ENCODE results near the gene BICRA.
"Not testable (repeated sequence)": the region's sequence is repeated elsewhere in the genome, so short reads cannot be mapped to it uniquely, and the experiment has no call there.

The BICRA gene

GRCh38 chr19:47608969-47609905 is at the start of gene BICRA:
BICRA (plus strand) TSS chr19:47609134; CDS start chr19:47673575, 64,441 bp downstream.
- DNase-seq (ENCODE audit: low spot score): peak; percentile 72

- no peak for DNase-seq (ENCODE audit: low spot score)
Observed at GRCh38 chr19:47560999-47561398, 47.9 kb upstream of the BICRA start.

- no peak for DNase-seq (ENCODE audit: low spot score)
Observed at GRCh38 chr19:47561440-47562057, 47.4 kb upstream of the BICRA start.

GRCh38 chr19:47564081-47564480 is 44.9 kb upstream of the BICRA start:
- DNase-seq (ENCODE audit: low spot score): no peak

- no peak for DNase-seq (ENCODE audit: low spot score)
Observed at GRCh38 chr19:47569331-47569730, 39.6 kb upstream of the BICRA start.

- DNase-seq (ENCODE audit: low spot score): no peak
Observed at GRCh38 chr19:47572635-47573034, 36.3 kb upstream of the BICRA start.

GRCh38 chr19:47573071-47574026 is 35.6 kb upstream of the BICRA start, which contains the start of gene ZNF541:
ZNF541 (minus strand) TSS chr19:47573148; CDS start chr19:47555856, 17,292 bp downstream.
- DNase-seq (ENCODE audit: low spot score): no peak

- DNase-seq (ENCODE audit: low spot score): no peak
Observed at GRCh38 chr19:47580397-47580796, 28.5 kb upstream of the BICRA start.

- DNase-seq (ENCODE audit: low spot score): no peak
Observed at GRCh38 chr19:47581605-47582319, 27.2 kb upstream of the BICRA start.

- DNase-seq (ENCODE audit: low spot score): no peak
Observed at GRCh38 chr19:47582320-47582909, 26.5 kb upstream of the BICRA start.

- not testable (repeated sequence) for DNase-seq (ENCODE audit: low spot score)
Observed at GRCh38 chr19:47583161-47583560, 25.8 kb upstream of the BICRA start.

- no peak for DNase-seq (ENCODE audit: low spot score)
Observed at GRCh38 chr19:47587295-47587694, 21.6 kb upstream of the BICRA start.

- no peak for DNase-seq (ENCODE audit: low spot score)
Observed at GRCh38 chr19:47589824-47590223, 19.1 kb upstream of the BICRA start.

- no peak for DNase-seq (ENCODE audit: low spot score)
Observed at GRCh38 chr19:47593860-47594259, 15.1 kb upstream of the BICRA start.

GRCh38 chr19:47595944-47596343 is 13.0 kb upstream of the BICRA start:
- no peak for DNase-seq (ENCODE audit: low spot score)

GRCh38 chr19:47598407-47599349 is 10.3 kb upstream of the BICRA start:
- no peak for DNase-seq (ENCODE audit: low spot score)

GRCh38 chr19:47599671-47600245 is 9.2 kb upstream of the BICRA start:
- not testable (repeated sequence) for DNase-seq (ENCODE audit: low spot score)

GRCh38 chr19:47600246-47601179 is 8.4 kb upstream of the BICRA start:
- peak; percentile 99 for DNase-seq (ENCODE audit: low spot score)
